Stomach (tissue), 9 donors: Measurements from ENCODE around the gene ZFAND2B. TPM values are rescaled to one million over a fixed set of nuclear protein-coding genes. Genes with fewer than 3 reads are reported as not detected.
A peak's percentile ranks its signal among the peaks of the same experiment; 100 is the strongest.

Experiments used
- DNase-seq, 2 donors: peaks; one replicate each; pipeline versions ENCODE4 v3.0.0 to v3.0.0-alpha.2; 2013 to 2019
- H3K27ac ChIP-seq, 5 donors: fragments of 200-600 bp in 4 of 5; sonication (generic) in 4 of 5; one replicate each; pipeline ENCODE4 v1.5.1; 2013 to 2019; ENCODE audit warnings: mild to moderate bottlenecking in 1 of 5, moderate library complexity in 1 of 5
- H3K27me3 ChIP-seq, 3 donors: fragments of 200-600 bp; sonication (generic); one replicate each; pipeline ENCODE4 v1.5.1; 2017 to 2019; ENCODE audit warnings: mixed run types in 1 of 3
- H3K36me3 ChIP-seq, 4 donors: fragments of 200-600 bp; sonication (generic); 1 replicate in 3 of 4; 2 replicates in 1 of 4; pipeline ENCODE4 v1.5.1; 2016 to 2019
- H3K4me1 ChIP-seq, 4 donors: fragments of 200-600 bp; sonication (generic); one replicate each; pipeline ENCODE4 v1.5.1; 2016 to 2019
- H3K4me3 ChIP-seq, 4 donors: fragments of 200-600 bp; sonication (generic) in 3 of 4; one replicate each; pipeline ENCODE4 v1.5.1; 2016 to 2019; ENCODE audit warnings: mild to moderate bottlenecking in 1 of 4
- H3K9me3 ChIP-seq, 4 donors: fragments of 200-600 bp; sonication (generic); one replicate each; pipeline ENCODE4 v1.5.1; 2016 to 2019
- CTCF ChIP-seq, 7 experiments: fragments of 450-650 bp in 4 of 7; fragments of 200-600 bp in 3 of 7; sonication (generic) in 3 of 7; IDR thresholded peaks; one replicate each; pipeline ENCODE4 v1.5.1; 2016 to 2019; ENCODE audit warnings: antibody characterized with exemption in 7 of 7, control low read depth in 2 of 7, mild to moderate bottlenecking in 1 of 7
- EP300 ChIP-seq: sonication (generic); formaldehyde crosslinking; IDR thresholded peaks from one replicate; pipeline ENCODE4 v1.6.1; 2017; ENCODE audit warnings: antibody characterized with exemption
- POLR2A ChIP-seq, 4 donors: fragments of 450-650 bp; IDR thresholded peaks; one replicate each; pipeline ENCODE4 v1.6.1; 2016; ENCODE audit warnings: antibody characterized with exemption in 4 of 4, control low read depth in 2 of 4, mild to moderate bottlenecking in 1 of 4, moderate library complexity in 1 of 4
- POLR2AphosphoS5 ChIP-seq, 3 donors: sonication (generic); formaldehyde crosslinking; IDR thresholded peaks; one replicate each; pipeline ENCODE4 v1.6.1; 2016; ENCODE audit warnings: antibody characterized with exemption in 3 of 3
- WGBS, 5 donors: extraction: QIAGEN DNeasy Blood & Tissue Kit in 3 of 5; methylation state at CpG; one replicate each; pipeline versions ENCODE4 v1.1.5 to v1.1.7; 2013 to 2018; 5-methylcytosine and 5-hydroxymethylcytosine counted together
- intact Hi-C: fragments of 100-400 bp; cut with DNase I; formaldehyde crosslinking; loops from one replicate; pipeline ENCODE4 v1.15.1; 2023; ENCODE audit warnings: low total_unique reads
- polyA plus RNA-seq, 3 donors: library from polyadenylated mRNA; stranded (reverse); fragments of 200-250 nt; gene quantifications; one replicate each; pipeline ENCODE4 v1.2.3, GENCODE V29; 2013
- total RNA-seq, 5 donors: library from RNA; depleted of rRNA; stranded (reverse); fragments of >200 nt; gene quantifications; one replicate each; pipeline versions ENCODE4 v1.1.0 to v1.2.3, GENCODE V29; 2014 to 2016
- donor health status: healthy with polysubstance abuse.
- donor health status: Bipolar disorder and iron deficiency.
- donor health status: healthy.

ZFAND2B gene
- total and polyA plus RNA-seq, 8 donors = 21.3 to 81.3 (median 44.7) TPM

- TF ChIP-seq CTCF (IDR thresholded peaks at IDR 0.05) (no peak), EP300 (no peak), POLR2A (IDR thresholded peaks at IDR 0.05) (no peak), POLR2AphosphoS5 (IDR thresholded peaks at IDR 0.05) (no peak)
- H3K9me3 ChIP-seq = no peaks in the 10 kb centered on the region
- H3K4me1 ChIP-seq = peaks cover 6 to 37% (median 21%) of the 10 kb centered on the region in 4 donors
- H3K27me3 ChIP-seq = no peaks in the 10 kb centered on the region
- intact Hi-C loops = loop anchor here (5.0 kb wide), 1 partner anchor 47 kb away; the partner anchor contains the start of gene ABCB6
- no peak within 1 kb of the TSS for H3K4me3 ChIP-seq
- peaks cover 32 to 36% (median 33%) of the 10 kb centered on the region in 4 donors for H3K36me3 ChIP-seq
- H3K27ac ChIP-seq = peak within 1 kb of the TSS in 2 of 5 donors; percentile 68 to 72
- WGBS, 5 donors = 81 to 84% (median 82%) methylated on average over 10 of the region's 10 CpGs
- no peak for DNase-seq
Observed at GRCh38 chr2:219169930-219170654, 36.5 kb upstream of the ZFAND2B start, which contains the start of gene SLC23A3. TSS of gene SLC23A3 (minus strand) at chr2:219170029. CDS start at chr2:219169984, 45 bp downstream.

GRCh38 chr2:219171231-219171651 is 35.3 kb upstream of the ZFAND2B start:
- DNase-seq = peak in 1 of 2 donors; percentile 72
- peaks cover 32 to 39% (median 36%) of the 10 kb centered on the region in 4 donors for H3K36me3 ChIP-seq
- H3K27ac ChIP-seq = peak overlapping the region in 4 of 5 donors; percentile 59 to 72 (median 70)
- intact Hi-C loops = loop anchor here (5.0 kb wide), 1 partner anchor 46 kb away; the partner anchor contains the start of gene ABCB6
- TF ChIP-seq POLR2AphosphoS5 (IDR thresholded peaks at IDR 0.05) (peak in 2 of 3 donors; percentile 8 to 32), POLR2A (IDR thresholded peaks at IDR 0.05) (no peak), EP300 (no peak), CTCF (IDR thresholded peaks at IDR 0.05) (peak in 5 of 7 experiments; percentile 44 to 77 (median 72))
- peaks cover 12 to 48% (median 32%) of the 10 kb centered on the region in 4 donors for H3K4me1 ChIP-seq
- WGBS, 5 donors = 21 to 38% (median 28%) methylated on average over 5 to 6 of the region's 6 CpGs
- no peak overlapping the region for H3K4me3 ChIP-seq
- H3K9me3 ChIP-seq = no peaks in the 10 kb centered on the region
- no peaks in the 10 kb centered on the region for H3K27me3 ChIP-seq

GRCh38 chr2:219172231-219173154 is 34.1 kb upstream of the ZFAND2B start:
- Histone ChIP-seq H3K9me3 (no peaks in the 10 kb centered on the region), H3K27ac (peak overlapping the region in 3 of 5 donors; percentile 68 to 72 (median 72)), H3K4me3 (no peak overlapping the region), H3K27me3 (no peaks in the 10 kb centered on the region), H3K36me3 (peaks cover 32 to 39% (median 36%) of the 10 kb centered on the region in 4 donors), H3K4me1 (peaks cover 12 to 48% (median 35%) of the 10 kb centered on the region in 4 donors)
- intact Hi-C loops = loop anchor here (5.0 kb wide), 1 partner anchor 45 kb away; the partner anchor contains the start of gene ABCB6
- WGBS, 5 donors = 81 to 91% (median 88%) methylated on average over 16 of the region's 16 CpGs
- no peak for DNase-seq
- no peak for TF ChIP-seq CTCF (IDR thresholded peaks at IDR 0.05)
- TF ChIP-seq POLR2AphosphoS5 (IDR thresholded peaks at IDR 0.05) = no peak
- TF ChIP-seq EP300 = no peak
- no peak for TF ChIP-seq POLR2A (IDR thresholded peaks at IDR 0.05)

GRCh38 chr2:219173176-219173575 is 33.4 kb upstream of the ZFAND2B start:
- no peak for TF ChIP-seq POLR2A (IDR thresholded peaks at IDR 0.05)
- TF ChIP-seq CTCF (IDR thresholded peaks at IDR 0.05) = no peak
- TF ChIP-seq POLR2AphosphoS5 (IDR thresholded peaks at IDR 0.05) = no peak
- no peak for TF ChIP-seq EP300
- H3K27ac ChIP-seq = no peak overlapping the region
- no peak for DNase-seq
- intact Hi-C loops = loop anchor here (5.0 kb wide), 1 partner anchor 44 kb away; the partner anchor contains the start of gene ABCB6
- WGBS, 5 donors = 86 to 93% (median 90%) methylated on average over 6 of the region's 6 CpGs
- H3K27me3 ChIP-seq = no peaks in the 10 kb centered on the region
- no peaks in the 10 kb centered on the region for H3K9me3 ChIP-seq
- no peak overlapping the region for H3K4me3 ChIP-seq
- H3K4me1 ChIP-seq = peaks cover 12 to 48% (median 35%) of the 10 kb centered on the region in 4 donors
- H3K36me3 ChIP-seq = peaks cover 32 to 39% (median 36%) of the 10 kb centered on the region in 4 donors
